Adipose tissue (tissue), 3 donors: Measurements from ENCODE around the gene VWA3B. TPM values are rescaled to one million over a fixed set of nuclear protein-coding genes. Genes with fewer than 3 reads are reported as not detected.
"Not testable (repeated sequence)": the region's sequence is repeated elsewhere in the genome, so short reads cannot be mapped to it uniquely, and the experiment has no call there.

Experiments used
- H3K27ac ChIP-seq: one replicate; pipeline ENCODE4 v1.5.1; 2013; ENCODE audit warnings: low read depth, low read length
- WGBS, 3 donors: extraction: QIAGEN DNeasy Blood & Tissue Kit; methylation state at CpG; one replicate each; pipeline ENCODE4 v1.1.7; 2013; 5-methylcytosine and 5-hydroxymethylcytosine counted together
- polyA plus RNA-seq, 3 donors: library from polyadenylated mRNA; stranded (reverse); fragments of 200-250 nt; gene quantifications; one replicate each; pipeline ENCODE4 v1.2.3, GENCODE V29; 2013
- donor health status: healthy with polysubstance abuse.
- donor health status: Bipolar disorder and iron deficiency.
- donor health status: healthy.

The VWA3B gene
- polyA plus RNA-seq, 3 donors: 0.29 TPM; not detected in 2

DNA sequence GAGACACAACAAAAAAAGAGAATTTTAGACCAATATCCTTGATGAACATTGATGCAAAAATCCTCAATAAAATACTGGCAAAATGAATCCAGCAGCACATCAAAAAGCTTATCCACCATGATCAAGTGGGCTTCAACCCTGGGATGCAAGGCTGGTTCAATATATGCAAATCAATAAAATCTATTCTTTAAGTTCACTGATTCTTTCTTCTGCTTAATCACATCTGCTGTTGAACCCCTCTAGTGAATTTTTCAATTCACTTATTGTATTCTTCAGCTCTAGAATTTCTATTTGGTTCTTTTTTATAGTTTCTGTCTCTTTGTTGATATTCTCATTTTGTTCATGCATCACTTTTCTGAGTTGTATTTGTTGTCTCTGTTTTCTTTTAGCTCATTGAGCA lies 181.3 kb downstream of the VWA3B start:
- not testable (repeated sequence) for H3K27ac ChIP-seq

- 20 to 43% (median 36%) methylated on average over 2 of the region's 2 CpGs for WGBS, 3 donors
- no peak overlapping the region for H3K27ac ChIP-seq
These were observed 182.3 kb downstream of the VWA3B start for GRCh38 chr2:98269274-98269673.

DNA sequence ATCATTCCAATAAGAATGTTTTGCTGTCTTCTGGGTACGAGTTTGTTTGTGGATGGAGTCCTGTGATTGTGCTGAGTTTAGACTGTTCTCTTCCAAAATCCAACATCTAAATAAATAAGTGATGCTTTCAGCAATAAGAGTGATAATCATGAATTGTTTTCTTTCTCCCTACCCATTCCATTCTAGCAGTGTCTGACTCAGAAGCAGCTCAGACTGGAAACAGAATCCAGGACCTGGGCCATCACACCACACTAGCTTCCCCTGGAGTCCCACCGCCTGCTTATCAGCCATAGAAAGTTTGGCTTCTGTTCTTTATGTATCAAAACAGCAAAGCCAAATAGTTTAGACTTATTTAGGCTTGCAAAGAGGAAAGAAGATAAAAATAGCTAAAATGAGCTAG lies 182.9 kb downstream of the VWA3B start:
- 47 to 71% (median 60%) methylated on average over 2 of the region's 2 CpGs for WGBS, 3 donors
- no peak overlapping the region for H3K27ac ChIP-seq

DNA sequence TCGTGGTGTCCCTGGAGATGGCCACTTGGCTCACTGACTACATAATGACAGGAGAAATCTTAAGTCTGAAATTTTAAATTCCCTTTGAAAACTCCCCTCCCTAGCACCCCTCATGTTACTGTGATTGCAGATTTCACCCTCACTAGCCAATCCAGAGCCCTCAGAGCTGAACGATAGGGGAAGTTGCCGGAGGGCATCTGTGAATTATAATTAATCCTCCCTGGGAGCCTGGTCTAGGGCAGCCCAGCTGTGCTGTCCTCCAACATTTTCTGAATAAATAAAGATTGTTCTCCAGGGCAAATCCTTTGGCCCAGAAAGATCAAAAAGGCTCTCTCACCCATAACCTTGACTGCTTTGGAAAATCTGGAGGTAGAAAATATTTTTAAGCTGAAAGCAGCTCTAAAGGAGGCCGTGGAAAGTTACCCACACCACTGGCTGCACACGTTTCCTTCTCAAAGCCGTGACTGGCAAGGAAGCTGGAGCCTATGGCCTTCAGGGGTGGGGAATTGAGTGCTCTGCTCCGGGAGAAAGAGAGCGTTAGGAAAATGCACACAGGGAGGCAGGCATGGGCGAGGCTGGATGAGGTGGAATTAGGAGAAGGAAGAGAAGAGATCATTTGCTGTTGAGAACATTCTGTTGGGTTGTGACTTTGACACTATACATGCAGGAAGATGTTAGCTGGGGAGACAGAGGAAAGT lies 190.3 kb downstream of the VWA3B start:
- WGBS, 3 donors: 48 to 72% (median 72%) methylated on average over 9 of the region's 9 CpGs
- H3K27ac ChIP-seq: no peak overlapping the region

DNA sequence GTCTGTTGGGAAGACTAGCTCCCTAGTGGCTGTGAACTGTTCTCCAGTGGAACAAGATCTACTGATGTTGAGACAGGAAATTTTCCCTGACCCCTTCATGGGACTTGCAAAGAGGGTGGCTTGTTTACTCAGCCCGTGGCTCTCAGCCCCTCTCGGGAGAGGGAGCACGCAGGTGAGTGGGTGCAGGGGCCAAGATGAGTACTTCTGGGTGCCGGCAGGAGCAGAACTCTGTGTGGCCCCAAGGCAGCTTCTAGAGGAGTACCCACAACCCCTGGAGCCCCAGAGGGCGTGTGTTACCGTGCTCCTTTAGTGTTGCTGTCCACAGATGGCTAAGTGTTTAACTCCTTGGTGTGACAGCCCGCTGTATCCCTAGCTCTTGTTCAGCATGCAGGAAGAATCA lies 191.1 kb downstream of the VWA3B start:
- H3K27ac ChIP-seq: no peak overlapping the region
- 71 to 93% (median 90%) methylated on average over 7 of the region's 7 CpGs for WGBS, 3 donors

DNA sequence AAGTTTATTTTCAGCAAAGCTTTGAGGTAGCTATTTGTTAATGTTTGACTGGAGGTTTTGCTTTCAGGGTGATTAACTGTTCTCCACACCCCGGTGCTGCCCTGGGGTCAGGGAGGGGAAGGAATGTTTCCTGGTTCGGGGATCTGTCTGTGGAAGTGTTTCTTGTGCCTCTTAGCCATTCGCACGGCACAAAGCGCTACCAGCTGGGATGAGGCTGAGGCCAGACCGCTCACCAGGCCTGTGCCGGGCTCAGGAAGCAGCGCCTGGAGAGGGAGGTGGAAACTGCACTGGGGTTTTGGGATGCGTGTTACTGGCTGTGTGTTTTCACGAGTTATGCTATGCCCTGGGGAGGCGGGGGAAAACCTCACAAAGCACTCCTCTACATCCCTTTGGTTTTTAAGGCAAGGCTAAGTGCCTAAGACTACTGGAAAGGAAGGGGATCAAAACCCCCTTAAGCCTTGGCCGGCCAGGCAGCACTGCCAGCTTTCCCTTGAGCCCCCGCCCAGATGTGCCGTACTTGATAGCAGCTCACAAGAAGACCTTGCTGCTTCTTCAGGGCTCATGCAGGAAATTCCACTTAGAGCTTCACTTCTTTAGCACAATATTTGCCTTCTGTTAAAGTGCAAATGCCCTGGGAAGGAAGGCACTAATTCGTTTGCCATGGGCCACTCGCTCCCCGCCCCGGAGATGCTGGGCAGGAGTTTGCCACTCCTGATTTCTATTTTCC lies 193.6 kb downstream of the VWA3B start:
- no peak overlapping the region for H3K27ac ChIP-seq
- 37 to 44% (median 42%) methylated on average over 18 of the region's 18 CpGs for WGBS, 3 donors

DNA sequence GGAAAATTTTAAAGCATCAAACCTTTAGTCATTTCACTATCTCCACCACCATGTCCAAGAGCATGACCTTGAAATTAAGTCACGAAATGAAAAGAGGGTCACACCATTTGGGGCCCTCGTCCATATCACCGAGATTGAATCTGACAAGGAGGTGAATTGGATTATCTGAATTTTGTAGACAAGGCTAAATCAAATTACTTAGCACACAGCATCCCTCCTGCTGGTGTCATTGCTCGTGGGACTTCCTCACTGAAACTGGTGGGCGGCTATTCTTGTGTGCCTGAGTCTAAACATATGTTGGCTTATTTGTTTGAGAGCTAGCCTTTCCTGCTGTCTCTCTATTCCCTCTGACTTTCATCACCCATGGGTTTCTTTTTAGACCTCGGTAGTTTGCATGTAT lies 194.6 kb downstream of the VWA3B start:
- WGBS, 3 donors: 74 to 84% (median 83%) methylated on average over 6 of the region's 6 CpGs
- no peak overlapping the region for H3K27ac ChIP-seq

- 82 to 93% (median 91%) methylated on average over 1 of the region's 1 CpG for WGBS, 3 donors
- no peak overlapping the region for H3K27ac ChIP-seq
These were observed 195.1 kb downstream of the VWA3B start for GRCh38 chr2:98282109-98282508.

- no peak overlapping the region for H3K27ac ChIP-seq
- 85 to 91% (median 90%) methylated on average over 5 of the region's 5 CpGs for WGBS, 3 donors
These were observed 206.1 kb downstream of the VWA3B start for GRCh38 chr2:98293030-98293429.

DNA sequence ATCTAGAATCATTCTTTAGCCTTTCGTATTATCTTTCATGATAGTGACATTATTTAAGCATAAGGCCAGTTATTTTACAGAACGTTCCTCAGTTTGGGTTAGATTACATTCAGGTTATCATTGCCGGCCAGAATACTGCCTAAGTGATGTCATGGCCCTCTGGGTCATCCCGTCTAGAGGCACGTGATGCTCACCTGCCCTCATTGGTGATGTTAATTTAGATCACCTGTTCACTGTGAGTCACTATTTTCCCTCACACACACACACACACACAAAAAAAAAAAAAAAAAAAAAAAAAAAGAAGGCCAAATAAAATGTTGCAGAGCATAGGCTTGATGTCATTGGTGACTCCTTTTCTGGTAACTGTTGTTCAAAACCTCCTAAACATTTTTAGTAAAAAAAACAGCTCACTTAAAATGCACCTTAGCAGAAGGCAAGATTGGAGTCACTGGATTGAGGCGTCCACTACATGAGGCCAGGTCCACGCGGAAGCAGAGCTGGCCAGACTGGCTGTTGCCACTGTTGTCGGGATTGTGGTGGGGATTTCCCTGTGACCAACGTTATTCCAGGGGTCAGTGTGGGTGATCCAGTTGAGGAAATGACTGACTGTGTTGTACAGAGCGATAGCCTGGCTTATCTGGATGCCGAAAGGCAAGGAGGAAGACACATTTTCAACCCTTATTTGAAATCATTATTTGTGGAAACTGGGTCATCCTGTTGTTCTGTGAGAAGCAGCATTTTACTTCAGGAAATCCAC lies 207.1 kb downstream of the VWA3B start:
- WGBS, 3 donors: 66 to 79% (median 68%) methylated on average over 12 of the region's 12 CpGs
- H3K27ac ChIP-seq: no peak overlapping the region

DNA sequence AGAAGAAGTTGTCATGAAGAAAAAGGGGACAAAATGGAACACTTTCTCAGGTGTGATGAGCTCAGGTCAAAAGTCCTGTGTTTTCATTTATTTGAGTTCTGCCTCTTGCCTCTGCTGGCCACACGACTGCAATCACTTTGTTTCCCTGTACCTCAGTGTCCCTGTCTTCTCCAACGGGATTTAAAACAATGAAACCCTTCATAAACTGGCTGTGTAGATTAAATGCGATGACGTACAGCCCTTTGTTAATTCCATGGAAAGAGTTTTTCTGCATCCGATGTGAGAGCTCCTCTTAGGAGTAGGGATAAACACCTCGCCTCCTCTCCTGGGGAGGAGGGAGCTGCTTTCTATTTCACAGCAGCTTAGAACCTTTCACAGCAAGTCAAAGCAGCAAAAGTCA lies 207.7 kb downstream of the VWA3B start:
- 62 to 70% (median 68%) methylated on average over 6 of the region's 6 CpGs for WGBS, 3 donors
- no peak overlapping the region for H3K27ac ChIP-seq

- no peak overlapping the region for H3K27ac ChIP-seq
- 67 to 81% (median 74%) methylated on average over 5 of the region's 5 CpGs for WGBS, 3 donors
These were observed 208.3 kb downstream of the VWA3B start for GRCh38 chr2:98295275-98295674.

DNA sequence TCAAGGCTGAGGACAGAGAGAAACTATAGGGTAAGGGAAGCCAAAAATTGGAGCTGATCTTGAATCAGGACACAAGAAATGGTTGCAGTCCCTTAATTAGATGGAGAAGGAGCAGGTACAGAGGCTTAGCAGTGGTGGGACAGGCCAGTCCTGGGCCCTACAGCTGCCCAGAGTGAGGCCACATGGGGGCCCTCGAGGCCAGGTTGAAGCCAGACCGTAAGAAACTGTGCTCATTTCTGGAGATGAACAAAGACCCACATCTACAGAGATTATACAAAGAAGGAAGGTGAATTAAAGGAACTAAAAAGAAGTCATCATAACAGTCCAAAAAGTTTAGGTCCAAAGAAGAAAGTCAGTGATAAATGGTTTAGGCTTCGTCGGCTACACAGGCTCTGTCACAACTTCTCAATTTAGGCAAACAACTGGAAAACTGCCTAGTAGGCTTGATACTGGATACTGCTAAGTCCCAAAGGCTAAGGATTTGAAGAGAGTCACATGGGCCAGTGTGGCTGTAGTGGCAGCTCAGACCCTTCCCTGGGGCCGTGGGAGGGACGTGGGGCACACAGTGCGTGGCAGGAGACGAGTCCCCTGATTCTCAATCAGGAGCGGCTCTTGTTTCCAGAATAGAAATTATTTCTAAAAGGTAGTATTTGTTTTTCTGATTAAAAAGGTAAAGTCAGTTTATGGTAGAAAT lies 208.9 kb downstream of the VWA3B start:
- WGBS, 3 donors: 50 to 88% (median 72%) methylated on average over 9 of the region's 9 CpGs
- no peak overlapping the region for H3K27ac ChIP-seq

- 53 to 75% (median 69%) methylated on average over 7 of the region's 7 CpGs for WGBS, 3 donors
- no peak overlapping the region for H3K27ac ChIP-seq
These were observed 209.5 kb downstream of the VWA3B start for GRCh38 chr2:98296440-98296839.

DNA sequence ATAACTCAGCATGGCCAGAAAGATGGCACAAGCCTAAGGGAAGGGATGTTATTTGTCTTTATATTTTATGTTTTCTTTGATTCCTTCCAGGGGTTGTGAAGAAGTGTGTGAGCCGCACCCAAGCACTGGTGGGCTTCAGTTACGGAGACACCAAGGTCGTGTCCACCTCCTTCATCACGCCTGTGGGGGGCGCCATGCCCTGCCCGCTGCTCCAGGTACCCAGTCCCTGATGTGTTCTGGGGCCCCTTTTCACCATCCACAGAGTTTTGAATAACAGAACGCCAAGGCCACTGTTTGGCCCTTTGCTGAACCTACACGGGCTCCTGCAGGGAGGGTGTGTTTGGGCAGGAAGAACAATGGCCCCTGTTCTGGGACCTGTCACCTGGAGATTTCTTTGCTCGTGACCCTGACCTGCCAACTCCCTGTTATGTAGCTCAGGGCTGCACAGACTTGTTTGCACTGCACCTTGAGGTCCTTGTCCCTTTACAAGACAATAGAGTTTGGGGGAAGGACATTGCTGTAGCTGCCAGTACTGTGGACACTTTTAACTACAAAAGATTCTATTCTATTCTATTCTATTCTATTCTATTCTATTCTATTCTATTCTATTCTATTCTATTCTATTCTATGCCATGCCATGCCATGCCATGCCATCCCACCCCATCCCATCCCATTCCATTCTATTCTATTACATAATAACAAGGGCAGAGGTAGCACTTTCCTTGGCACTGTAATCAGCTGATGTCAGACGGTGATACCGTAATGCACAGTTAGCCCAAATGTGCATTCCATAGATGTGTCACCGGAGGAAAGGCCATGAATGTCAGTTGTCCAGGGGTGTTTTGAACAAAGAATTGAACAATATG lies 211.1 kb downstream of the VWA3B start:
- H3K27ac ChIP-seq: no peak overlapping the region
- WGBS, 3 donors: 62 to 68% (median 66%) methylated on average over 12 of the region's 12 CpGs

- WGBS, 3 donors: 52 to 66% (median 55%) methylated on average over 6 of the region's 6 CpGs
- no peak overlapping the region for H3K27ac ChIP-seq
These were observed 211.8 kb downstream of the VWA3B start for GRCh38 chr2:98298683-98299164.

DNA sequence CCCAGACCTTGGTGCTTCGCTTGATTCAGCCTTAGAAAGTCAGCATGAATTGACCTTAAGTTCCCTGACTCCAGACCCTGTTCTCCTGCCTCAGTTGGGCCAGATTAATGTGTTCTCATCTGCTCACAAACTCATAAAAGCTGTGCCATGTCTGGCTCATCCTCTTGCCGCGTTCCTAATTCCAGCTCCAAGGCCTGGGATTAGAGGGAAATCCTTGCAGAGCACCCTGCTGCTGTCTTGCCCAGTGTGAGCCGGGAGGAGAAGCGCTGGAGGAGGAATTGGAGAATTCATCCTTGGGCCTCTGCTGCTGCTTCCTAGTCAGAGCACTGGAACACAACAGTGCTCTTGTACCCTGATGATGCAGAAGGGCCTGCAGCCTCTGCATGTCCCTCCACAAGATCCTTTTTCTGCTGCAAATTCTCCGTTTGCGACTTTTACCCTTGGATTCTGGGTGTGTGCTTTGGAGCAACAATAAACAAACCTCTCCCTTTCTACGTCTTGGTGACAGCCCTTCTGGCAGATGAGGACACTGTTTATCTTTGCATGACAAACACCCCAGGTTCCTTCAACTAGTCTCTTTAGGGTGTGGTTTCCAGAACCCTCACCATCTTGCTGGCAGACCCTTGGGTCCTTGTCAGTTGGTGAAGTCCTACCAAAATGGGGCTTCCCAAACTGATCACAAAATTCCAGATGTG lies 212.4 kb downstream of the VWA3B start:
- WGBS, 3 donors: 67 to 78% (median 71%) methylated on average over 8 of the region's 8 CpGs
- H3K27ac ChIP-seq: no peak overlapping the region
